HG02852 (cell line): ENCODE measurements around the gene FADS2.

Experiments
- ATAC-seq: cut with Tn5 transposase; IDR thresholded peaks from one replicate; pipeline ENCODE4 v1.9.1; 2021; ENCODE audit warnings: mild to moderate bottlenecking, moderate library complexity; ENCODE audit not compliant: unreplicated experiment

The FADS2 gene

GRCh38 chr11:61795459-61795858, 32.6 kb upstream of the FADS2 start:
- ATAC-seq, result no peak

GRCh38 chr11:61795876-61796526, 32.1 kb upstream of the FADS2 start:
- no peak for ATAC-seq

GRCh38 chr11:61797263-61797944, 30.7 kb upstream of the FADS2 start:
- ATAC-seq, result no peak

GRCh38 chr11:61799665-61800284, 28.3 kb upstream of the FADS2 start:
- no peak for ATAC-seq

GRCh38 chr11:61800331-61801281, 27.5 kb upstream of the FADS2 start:
- no peak for ATAC-seq

- ATAC-seq, result no peak
Observed at GRCh38 chr11:61802605-61803004, 25.5 kb upstream of the FADS2 start.

GRCh38 chr11:61803889-61804647, 24.0 kb upstream of the FADS2 start:
- ATAC-seq, result no peak

GRCh38 chr11:61805146-61805545, 23.0 kb upstream of the FADS2 start:
- no peak for ATAC-seq

GRCh38 chr11:61806785-61807184, 21.3 kb upstream of the FADS2 start:
- ATAC-seq, result no peak

- no peak for ATAC-seq
Observed at GRCh38 chr11:61810671-61811175, 17.4 kb upstream of the FADS2 start.

- ATAC-seq, result no peak
Observed at GRCh38 chr11:61811831-61812230, 16.3 kb upstream of the FADS2 start.

- ATAC-seq, result no peak
Observed at GRCh38 chr11:61812736-61813411, 15.2 kb upstream of the FADS2 start.

GRCh38 chr11:61814247-61814957, 13.7 kb upstream of the FADS2 start:
- ATAC-seq, result no peak

GRCh38 chr11:61814958-61815789, 12.9 kb upstream of the FADS2 start:
- peak; percentile 54 for ATAC-seq

GRCh38 chr11:61815790-61816735, 12.0 kb upstream of the FADS2 start:
- ATAC-seq, result peak; percentile 22

GRCh38 chr11:61816736-61817455, 11.2 kb upstream of the FADS2 start, which contains the start of gene FADS1:
TSS of gene FADS1 (minus strand) at chr11:61817003. CDS start at chr11:61816929, 74 bp downstream.
- peak; percentile 40 for ATAC-seq
